HUDEP-2 (cell line): ENCODE results near the gene ARHGEF2.

ENCODE experiments used
- DNase-seq, 76 experiments: peaks; one replicate each; lab custom pipeline; 2025; ENCODE audit not compliant: unreplicated experiment in 76 of 76; lab: John Stamatoyannopoulos, UW

The ARHGEF2 gene

DNA sequence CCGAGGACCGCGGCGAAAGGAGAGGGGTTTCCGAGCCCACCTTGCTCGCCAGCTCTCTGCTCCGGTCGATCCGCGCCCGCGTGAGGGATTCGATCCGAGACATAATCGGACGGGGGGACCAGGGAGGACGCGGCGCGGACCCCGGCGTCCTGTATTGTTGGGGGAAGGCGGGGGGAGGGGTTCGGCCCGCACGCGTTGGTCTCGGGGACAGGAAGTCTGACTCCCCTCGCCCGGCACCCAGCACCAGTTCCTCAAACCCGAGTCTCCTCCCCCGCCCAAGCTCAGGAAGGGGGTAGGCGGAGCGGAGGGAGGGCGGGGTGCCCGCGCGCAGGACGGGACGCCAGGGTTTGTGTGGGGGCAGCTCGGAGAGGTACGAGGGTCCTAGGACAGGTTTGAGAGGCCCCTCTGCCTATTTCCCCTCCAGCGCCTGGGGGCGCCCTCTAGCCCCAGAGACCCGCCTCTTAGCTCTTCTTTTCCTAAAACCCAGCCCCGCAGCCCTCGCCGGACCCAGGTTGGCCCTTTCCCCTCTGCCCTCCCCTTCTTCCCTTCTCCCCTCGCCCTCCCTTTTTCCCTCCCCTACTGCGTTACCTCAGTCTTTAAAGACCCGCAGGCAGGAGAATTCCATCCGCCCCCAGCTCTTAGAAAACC is at the start of gene ARHGEF2:
ARHGEF2 (minus strand) TSS at position 223 of the 648 bp plus-strand sequence; CDS start at position 103, 120 bp downstream.
- DNase-seq = peak in 64 of 76 experiments; percentile 13 to 81 (median 62)

DNA sequence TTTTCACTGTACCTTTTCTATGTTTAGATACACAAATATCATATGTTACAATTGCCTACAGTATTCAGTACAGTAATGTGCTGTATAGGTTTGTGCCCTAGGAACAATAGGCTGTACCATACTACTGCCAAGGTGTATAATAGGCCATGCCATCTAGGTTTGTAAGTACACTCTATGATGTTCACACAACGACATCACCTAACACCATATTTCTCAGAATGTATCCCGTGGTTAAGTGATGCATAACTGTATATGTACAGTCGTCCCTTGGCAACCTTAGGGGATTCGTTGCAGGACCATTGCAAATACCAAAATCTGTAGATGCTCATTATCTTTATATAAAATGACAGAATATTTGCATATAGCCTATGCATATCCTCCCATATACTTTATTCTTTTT is 48.2 kb upstream of the ARHGEF2 start:
- no peak for DNase-seq

DNA sequence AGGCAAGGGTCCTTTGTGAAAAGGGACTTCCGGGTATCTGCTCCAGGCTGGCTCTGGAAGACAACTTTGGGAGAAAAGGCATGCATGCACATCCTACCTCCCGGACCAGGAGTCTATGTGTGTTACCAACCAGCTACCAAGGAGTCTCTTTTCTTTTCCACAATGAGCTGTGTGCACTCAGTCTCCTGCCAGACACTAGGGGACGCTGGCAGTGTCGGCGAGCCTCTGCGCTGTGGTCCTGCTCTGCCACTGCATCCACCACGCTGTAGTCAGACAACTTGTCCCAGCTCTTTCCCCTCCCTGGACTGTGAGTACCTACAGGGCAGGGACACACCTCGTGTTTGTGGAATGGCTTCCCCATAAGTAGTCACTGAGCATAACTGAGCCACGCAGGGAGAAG is 47.5 kb upstream of the ARHGEF2 start:
- DNase-seq = peak in 36 of 76 experiments; percentile 2 to 47 (median 16)

DNA sequence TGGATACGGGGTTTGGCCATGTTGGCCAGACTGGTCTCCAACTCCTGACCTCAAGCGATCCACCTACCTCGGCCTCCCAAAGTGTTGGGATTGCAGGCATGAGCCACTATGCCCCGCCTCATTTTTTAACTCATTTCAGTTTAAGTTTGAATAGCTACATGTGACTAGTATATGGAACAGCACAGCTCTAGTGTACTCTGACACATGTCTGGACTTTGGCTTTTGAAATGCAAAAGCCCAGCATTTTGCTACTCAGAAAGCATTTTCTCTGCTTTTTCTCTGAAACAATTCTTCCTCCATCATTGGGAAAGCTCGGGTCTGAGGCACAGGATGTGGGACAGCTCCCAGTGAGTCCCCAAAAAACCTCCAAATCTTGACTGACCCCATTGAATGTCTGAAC is 46.5 kb upstream of the ARHGEF2 start:
- no peak for DNase-seq

DNA sequence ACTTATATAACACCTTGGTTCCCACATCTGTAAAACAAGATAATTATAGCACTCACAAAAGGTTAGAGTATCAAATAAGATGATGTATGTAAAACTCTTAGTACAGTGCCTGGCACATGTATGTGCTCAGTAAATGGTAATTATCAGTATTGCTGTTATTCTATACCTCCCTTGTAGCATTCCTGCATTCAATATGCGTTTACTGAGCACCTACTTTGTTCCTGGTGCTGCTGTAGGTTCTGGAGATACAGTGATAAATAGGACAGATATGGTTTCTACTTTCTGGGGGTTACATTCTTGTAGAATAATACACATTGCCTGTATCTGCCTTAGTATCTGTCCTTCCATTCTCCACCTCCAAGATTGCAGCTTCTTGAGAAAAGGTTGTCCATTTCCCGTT is 43.6 kb upstream of the ARHGEF2 start:
- DNase-seq = no peak

DNA sequence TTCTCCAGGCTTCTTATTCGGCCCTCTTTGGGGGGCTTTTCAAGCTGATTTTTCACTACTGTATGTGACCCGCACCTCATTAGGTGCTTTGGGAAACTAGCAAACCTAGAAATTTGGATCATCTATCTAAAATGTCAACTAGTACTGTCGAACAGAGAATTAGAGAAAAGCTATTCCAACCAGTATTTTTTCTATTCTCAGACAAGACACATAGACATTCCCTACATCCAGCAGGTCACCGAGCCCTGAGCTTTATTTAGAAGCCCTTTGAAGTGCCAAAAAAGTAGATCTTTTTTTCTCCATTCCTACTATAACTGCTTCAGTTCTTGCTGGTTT is 42.7 kb upstream of the ARHGEF2 start:
- DNase-seq = no peak

DNA sequence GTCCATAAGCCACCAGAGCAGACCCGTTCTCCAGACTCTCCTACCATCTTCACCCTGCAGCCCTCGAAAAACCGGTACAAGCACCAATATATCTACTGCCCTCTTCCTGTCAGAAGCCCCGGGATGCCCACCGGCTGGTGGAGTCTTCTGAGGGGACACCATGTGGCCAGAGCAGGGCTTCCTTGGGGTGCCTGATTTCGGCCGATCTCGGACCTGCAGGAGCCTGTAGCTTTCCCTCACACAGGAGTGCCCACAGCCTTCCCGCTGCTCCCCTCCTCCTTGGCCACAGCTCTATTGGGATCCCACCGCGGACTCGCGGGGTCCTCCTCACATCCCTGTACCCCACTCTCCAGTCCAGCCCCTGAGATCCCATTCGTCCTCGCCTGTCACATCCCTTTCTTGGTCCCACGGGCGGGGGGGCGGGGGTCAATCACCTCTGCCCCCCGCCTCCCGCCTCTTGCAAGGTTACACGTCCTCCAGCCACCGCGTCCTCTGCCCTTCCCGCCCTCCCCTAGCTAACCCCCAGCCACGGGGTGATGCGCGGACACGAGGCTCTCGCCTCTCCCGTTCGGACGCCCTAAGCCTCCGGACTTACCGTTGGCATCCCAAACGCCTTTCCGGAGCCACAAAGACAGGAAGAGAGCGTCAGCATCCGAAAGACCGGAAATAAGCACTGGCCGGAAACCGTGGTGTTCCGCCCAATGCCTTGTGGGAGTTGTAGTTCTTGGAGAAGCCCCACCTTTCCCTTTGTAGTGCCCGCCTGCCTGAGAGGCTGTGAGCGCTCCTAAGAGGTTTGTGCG is 42.1 kb upstream of the ARHGEF2 start, which contains the start of gene SSR2:
SSR2 (minus strand) TSS at position 659 of the 800 bp plus-strand sequence. CDS start 784 bp downstream, outside the sequence.
- peak in 73 of 76 experiments; percentile 13 to 91 (median 77) for DNase-seq

DNA sequence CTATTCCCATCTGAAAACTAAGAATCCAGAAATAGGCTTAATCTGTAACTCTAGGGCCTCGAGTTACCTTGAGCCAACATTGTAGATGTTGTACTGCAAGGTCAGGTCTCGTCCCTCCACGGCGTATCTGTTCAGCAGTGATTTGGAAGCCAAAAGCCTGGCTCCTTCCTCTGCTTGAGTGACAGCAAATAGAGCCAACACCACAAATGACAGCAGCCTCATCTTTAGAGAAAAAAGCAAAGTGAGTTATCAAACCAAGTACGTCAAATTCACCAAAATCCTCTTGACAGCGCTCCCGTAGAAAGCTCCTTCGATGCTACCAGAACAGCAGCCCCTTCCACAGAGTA is 41.6 kb upstream of the ARHGEF2 start:
- no peak for DNase-seq

DNA sequence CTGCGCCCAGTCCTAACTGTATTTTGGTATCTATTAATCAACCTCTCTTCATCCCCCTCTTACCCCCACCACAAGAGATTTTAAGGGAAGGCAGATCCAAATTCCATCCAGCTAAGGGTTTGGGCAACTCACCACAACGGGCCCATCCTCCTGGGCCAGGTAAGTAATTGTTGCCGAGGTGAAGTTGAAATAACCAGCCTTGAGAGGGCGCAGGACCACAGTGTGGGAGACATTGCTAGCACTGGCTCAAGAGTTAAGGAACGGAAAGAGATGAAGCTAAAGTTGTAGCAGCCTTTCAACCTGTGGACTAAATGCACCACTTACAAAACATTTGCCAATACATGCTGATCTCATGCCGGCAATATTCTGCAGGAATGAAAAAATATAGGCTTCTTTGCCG is 36.5 kb upstream of the ARHGEF2 start:
- DNase-seq = no peak

DNA sequence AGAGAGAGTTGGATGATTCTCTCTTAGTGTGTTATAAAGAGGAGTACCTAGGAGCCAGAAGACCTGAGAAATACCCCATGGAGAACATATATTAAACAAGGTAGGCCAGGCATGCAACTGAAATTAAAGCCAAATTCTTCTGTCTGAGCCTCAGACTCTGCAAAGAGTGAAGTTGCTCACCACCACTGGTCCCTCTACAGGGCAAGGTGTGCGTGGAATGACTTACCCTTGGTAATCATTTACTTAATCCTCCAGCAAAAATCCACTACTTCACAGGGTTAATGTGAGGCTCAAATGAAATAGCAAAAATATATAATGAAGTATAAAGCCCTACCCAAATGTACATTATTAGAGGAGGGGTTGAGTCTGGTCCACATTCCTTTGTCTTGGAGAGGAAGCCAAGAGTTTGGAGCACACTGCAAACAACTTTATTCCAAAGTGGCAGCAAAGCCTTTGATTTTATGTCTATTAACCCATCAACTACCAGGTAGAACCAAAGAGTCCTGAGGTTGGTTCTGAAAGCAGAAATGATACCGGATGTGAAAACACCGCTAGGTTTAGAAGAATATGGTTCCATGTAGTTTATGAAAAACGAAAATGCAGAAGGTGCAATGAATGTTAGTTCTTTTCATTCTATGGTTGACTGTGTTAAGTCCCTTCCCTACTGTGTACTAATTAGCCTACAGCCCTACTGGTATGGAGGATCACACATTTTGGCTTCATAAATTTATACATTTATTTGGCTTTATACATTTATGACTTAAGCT is 33.9 kb upstream of the ARHGEF2 start:
- DNase-seq = no peak

DNA sequence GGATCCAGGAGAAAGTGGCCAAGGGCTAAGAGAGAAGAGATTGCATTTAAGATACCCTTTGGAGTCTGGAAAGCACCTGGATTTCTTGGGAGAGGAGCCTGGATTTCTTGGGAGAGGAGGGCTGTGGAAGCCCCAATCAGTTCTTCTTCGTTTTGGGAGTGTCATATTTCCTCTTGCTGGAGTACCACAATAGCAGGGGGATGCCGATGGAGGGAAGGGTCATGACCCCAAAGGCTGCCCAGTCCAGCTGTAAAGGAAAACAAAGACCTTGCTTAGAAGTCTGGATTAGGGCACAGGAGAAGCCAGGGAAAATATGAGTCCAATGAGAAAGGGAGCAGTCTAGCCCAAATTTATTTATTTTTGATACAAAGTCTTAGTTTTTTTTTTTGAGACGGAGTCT is 31.1 kb upstream of the ARHGEF2 start:
- DNase-seq = no peak

DNA sequence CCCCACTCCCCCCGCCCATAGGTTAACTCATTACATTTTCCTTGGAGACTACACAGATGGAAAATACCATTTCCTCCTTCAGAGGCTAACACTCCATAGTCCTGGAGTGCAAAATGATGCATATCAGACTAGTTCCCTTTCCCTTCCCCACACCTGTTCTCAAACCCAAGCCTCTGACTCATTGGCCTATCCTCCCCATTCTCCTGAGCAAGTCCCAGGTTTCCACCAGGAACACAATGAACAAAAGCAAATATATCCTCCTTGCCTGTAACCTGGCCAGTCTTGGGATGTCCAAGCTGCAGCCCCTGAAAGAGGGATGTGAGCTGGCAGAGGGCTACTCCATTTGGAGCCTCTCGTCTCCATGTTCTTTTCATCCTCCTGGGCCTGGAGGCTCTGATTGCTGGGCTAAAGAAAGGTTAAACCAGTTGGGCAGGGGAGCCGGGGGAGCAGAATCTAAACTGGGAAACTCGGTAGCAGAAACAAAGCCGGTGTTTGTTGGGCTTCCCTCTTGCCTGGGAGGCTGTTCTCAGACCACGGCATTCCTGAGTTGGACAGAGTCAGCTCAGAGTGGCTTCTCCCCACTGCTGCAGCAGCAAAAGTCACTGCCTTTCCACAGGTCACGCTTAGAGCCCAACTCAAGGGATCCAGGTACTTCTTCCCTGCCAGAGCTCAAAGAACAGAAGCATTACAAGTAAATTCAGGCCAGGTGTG is 28.5 kb upstream of the ARHGEF2 start:
- DNase-seq = no peak

DNA sequence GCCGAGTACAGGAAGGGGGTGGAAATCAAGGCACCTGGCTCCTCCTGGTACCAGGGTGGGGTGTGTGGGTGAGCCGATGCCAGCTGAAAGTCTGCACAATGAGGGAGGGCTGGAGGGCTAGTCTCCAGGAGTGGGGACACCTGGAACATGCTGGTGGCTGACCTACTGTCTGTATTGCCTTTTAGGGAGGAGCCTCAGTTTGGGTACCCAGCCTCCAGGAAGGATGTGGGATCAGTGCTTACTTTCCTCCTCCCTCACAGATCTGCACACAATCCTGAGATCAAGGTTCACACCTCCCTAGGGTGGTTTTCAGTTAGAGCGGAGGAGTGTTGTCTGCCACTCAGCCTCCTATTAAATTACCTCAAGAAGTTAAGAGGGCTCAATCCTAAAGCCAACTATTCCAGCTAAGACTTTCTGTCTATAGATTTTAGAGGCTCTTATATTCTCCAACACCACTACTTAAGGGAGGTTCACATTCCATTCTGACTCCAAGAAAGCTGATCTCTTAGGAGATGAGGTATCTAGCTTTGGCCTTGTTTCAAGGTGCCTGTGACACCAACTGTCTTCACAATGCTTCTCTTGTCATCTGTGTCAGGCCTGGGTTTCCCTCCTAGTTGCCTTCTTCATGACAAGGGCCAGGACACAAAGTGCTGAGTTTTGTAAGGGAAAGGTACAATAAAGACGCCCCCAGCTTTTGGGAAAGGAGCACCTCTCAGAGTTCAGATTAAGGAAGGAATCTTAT is 26.7 kb upstream of the ARHGEF2 start:
- no peak for DNase-seq

DNA sequence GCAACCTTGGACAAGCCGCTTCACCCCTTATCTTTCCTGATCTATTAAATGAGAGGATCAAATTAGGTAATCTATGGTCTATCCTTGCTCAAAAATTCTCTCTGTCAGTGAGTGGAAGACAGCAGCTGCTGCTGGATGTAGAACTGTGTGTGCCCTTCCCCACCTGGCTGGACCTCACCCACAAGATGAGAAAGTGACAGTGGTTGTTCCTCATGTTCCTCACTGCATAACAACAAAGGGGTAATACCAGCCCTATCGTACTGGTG is 25.5 kb upstream of the ARHGEF2 start:
- DNase-seq = no peak

DNA sequence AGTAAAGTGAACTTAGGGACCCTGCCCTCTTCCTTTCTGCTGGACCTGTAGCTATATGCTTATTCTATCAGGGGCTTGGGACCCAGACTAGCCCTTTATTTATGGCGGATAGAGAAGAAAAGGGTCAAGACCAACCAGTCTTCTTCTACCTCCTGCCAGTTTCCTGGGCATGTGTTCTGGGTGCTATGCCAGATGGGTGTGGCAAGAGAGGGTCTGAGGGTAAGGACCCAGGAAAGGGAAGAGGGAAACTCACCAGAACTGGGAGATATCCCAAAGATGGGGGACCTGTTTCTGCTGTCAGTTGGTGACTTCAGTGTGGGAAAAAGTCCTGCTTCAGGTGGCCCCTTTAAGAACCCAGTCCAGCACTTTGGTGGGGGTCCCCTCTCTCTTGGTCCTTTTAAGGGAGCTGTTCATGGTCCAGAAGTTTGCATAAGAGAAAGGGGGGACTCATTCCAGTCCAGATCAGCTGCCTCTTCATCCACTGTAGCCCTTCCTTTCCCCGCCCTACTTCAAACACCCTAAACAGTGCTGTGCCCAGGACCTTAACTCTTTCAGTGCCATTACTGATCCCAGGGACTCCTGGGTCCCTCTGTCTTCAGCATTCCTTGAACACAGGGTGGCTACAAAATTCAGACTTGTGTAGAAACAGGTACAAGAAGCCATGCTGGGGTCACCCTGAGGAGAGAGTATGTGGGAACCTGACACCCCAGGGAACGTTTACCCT is 24.0 kb upstream of the ARHGEF2 start:
- no peak for DNase-seq

DNA sequence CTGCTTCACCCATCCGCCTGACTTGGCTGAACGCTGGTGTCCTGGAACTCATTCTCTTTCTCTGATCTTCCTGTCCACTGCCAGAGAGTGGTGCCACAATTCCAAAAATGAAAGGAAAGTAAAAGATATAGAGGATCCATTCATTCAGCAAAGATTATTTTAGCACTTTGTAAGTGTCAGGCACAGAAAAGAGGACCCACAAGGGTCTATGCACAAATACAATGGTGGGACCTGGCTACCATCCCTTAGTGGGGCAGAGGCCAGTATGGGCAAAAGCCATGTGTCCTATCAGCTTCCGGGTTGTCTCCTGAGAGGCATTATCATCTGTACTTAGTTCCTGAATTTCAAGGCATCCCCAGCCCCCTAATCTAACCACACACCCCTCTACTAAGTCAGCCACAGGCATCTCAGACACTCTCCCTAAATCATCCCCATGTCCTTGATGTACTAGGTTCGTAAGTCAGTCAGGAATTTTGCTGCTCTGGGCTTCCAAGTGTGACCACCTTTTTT is 23.4 kb upstream of the ARHGEF2 start:
- peak in 1 of 76 experiments; percentile 6 for DNase-seq

DNA sequence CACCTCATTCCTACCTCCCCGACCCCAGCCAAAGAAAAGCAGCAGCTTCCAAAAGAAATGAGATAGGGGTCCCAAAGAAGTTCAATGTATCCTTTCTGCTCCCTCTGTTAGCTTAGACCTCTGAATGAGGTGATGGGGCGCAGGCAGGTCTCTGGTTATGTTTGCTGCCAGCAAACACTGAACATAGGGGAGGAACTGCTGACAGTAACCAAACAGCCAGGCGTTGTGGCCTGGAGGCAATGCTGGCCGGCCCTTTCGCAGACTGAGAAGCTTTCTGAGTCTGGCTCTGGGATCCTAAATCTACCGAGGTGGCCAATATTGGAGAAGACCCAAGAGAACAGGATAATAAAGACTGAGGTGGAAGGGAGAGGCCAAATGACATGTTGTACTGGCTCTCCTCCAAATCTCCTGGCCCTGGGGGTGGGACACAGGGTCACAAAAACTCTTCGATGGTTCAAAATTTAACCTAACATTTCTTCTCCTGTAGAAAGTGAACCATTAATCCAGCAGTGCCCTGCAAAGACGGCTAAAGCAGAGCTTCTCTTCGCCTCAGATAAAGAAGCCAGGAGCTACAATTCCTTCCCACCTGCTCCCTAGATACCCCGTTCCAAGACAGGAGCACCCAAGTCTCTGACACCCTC is 22.8 kb upstream of the ARHGEF2 start:
- DNase-seq = no peak

DNA sequence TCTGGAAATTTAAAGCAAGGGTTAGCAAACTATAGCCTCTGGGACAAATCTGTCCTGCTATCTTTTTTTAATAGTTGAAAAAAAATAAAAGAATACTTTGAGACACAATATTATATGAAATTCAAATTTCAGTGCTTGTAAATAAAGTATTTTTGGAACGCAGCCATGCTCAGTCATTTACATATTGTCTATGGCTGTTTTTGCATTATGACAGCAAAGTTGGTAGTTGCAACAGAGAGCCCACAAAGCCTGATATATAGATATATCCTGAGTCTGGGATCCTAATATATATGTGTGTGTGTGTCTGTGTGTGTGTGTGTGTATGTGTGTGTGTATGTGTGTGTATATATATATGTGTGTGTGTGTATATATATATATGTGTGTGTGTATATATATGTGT is 21.6 kb upstream of the ARHGEF2 start:
- no peak for DNase-seq

DNA sequence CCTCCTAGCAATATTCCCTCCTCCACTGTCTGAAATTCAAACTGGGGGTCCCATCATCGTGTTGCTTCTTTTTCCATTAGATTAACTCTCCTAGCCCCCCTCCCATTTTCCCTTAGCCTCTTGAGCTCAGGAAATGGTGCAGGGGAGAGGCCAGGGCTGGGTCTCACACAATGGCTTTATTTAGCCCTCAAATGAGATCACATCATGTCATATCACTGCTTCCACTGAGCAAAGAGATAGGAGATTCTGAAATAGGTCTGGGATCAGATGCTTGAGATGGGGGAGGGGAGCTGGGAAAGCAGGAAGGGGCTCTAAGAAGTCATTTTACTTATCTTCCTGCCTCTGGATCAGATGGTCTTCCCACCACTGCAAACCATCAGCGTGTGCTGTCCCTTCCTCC is 17.8 kb upstream of the ARHGEF2 start:
- DNase-seq = no peak
